Posterior vena cava (tissue), 2 donors: ENCODE measurements around the gene RAC3. TPM values are rescaled to one million over a fixed set of nuclear protein-coding genes. Genes with fewer than 3 reads are reported as not detected.

Source experiments
- DNase-seq: peaks from one replicate; pipeline ENCODE4 v3.0.0-alpha.2; 2020; ENCODE audit warnings: low spot score
- intact Hi-C, 2 donors: fragments of 100-400 bp; cut with DNase I; formaldehyde crosslinking; loops; one replicate each; pipeline versions ENCODE4 v1.14.1 to v1.14.2; 2022 to 2023
- total RNA-seq, 2 donors: library from RNA; stranded (reverse); fragmentation: NEBNext Ultra II Directional; extraction: Animal tissue kit (Norgen Biotek cat#: 25700); gene quantifications; one replicate each; pipeline ENCODE4 v1.2.1, GENCODE V29; 2021
- donor health status: DM: yes; HTN: yes; CAD: no.
- donor health status: DM: yes; HTN: yes; CAD: no.

Gene RAC3
- total RNA-seq, 2 donors from 2014 or later = 1.0 to 1.3 TPM

DNA sequence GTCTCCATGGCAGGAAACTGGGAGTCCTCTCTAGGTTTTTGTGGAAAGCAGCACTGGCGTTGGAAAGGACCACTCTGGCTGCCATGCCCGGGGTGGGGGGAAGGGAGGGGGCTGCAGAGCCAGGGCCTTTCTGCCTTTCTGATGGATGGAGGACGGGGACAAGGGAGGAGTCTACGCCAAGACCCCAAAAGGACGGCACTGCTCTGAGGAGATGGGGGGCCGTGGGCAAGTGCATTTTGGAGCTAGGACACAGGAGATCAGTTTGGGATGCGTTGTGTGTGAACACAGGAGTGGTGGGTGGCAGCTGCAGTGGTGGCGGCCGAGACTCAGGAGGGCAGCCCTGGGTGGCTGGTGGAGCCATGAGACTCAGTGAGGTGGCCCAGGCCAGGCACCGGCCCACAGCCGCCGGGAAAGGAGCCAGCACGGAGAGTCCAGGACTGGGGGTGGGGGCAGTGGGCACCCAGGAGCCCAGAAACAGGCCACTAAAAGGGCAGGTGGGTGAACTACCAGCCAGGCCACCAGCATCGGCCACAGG is 10.8 kb upstream of the RAC3 start:
- no peak for DNase-seq
- intact Hi-C loops = loop anchor here (1.0 to 2.0 kb wide), 2 partner anchors 60 to 62 kb away; no protein-coding TSS in a partner anchor

DNA sequence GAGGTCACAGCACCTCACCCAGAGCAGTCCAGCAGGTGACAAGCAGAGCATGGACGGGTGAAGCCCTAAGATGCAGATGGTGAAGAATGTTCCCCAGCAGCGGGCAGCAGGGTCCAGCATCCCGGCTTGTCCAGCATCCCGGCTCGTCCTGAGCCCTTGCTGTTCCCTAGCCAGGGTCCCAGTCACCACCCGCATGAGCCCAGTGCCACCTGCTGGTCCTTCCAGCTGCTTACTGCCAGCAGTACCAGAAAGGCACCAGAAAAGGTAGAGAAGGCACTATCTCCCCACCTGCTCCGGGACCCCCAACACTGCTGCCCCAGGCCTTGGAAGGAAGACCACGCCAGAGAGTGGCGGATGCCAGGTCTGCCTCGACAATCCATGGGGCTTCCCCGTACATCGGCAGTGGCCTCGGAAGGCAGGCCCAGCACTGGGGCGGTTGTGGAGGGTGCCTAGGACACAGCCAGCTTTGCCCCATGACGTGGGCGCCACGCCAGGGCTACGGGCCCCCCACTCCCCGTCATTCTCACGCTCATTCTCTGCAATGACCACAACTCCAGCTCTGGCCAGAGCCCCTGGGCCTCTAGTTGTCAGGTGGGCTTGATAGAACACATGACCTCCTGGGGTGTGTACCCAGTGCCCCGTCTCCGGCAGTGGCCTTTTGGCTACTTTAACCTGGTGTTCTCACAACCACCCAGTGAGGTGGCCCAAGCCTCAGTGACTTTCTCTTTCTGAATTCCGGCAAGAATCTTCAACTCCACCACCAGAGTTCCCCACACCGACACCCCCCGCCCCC is 10.2 kb upstream of the RAC3 start:
- intact Hi-C loops = loop anchor here in 1 of 2 donors (2.0 kb wide), 1 partner anchor 63 kb away; no protein-coding TSS in a partner anchor
- no peak for DNase-seq

DNA sequence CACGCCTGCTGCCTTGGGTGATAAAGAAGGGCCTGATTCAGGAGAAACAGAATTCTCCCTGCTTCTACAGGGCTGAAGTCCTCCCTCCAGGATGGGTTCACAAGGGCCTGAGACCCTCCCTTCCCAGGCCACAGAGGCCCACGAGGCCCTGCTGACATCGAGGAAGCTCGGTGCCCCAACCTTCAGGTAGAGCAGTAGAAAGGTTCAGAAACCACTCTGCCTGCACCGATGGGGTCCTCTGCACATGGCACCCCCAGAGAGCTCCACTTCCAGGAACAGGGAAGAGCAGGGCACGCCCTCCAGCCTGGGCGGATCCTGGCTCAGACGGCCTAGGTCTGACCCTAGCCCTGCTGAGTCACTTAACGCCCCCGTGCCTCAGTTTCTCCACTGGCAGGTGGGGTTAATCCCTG is 9.6 kb upstream of the RAC3 start:
- DNase-seq = no peak
- intact Hi-C loops = loop anchor here in 1 of 2 donors (2.0 kb wide), 1 partner anchor 63 kb away; no protein-coding TSS in a partner anchor

DNA sequence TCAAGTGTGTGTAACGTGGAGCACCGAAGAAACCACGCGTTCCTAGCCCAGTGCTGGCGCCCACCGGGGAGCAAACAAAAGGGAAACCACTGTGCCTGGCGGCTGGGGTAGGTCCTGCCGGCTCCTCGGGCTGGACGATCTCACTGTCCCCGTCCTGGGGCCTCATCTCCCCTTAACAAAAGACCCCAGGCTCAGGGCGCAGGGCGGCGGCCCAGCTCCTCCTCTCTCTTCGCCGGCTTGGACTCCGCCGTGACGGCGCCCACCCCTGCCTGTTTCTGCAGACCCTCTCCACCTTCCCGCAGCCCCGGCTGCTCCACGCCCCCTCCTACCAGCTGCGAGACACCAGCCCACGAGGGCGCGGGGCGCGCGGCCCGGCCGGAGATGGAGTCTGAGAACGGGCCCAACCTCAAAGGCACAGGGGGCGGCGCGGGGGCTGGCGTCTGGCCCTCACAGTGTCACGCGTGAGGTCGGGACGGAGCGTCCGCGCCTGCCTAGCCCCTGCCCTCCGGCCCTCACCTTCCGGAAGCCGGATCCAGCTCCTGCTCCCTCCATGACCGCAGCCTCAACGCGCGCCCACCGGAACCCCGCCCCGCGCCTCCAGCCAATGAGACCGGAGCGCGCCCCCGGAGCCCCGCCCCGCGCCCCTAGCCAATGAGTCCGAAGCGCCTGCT is 9.0 kb upstream of the RAC3 start, which contains the start of gene CENPX:
Gene CENPX, minus strand, starts transcription at position 569 of the 671 bp plus-strand sequence. Its CDS starts 17 bp downstream, at position 552.
- intact Hi-C loops = no loop called here
- no peak for DNase-seq

DNA sequence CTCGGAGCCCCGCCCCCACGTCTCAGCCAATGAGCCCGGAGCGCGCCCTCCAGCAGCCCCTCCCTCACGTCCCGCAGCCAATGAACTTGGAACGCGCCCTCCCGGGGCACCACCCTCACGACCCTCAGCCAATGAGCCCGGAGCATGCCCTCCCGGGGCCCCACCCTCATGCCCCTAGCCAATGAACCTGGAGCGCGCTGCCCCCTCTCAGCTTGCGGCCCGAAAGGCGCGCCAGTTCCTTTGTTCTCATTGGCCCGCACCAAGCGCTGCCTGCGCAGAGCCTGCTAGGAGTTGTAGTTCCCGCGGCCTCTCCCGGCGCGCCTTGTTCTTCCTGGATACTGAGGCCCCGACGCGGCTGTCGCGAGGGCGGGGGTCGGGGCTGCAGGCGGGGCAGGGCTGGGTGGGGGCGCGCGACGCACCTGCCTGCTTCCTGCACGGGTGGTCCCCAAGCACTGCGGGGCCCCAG is 8.5 kb upstream of the RAC3 start, which contains the start of gene LRRC45:
Gene LRRC45, plus strand, starts transcription at position 325 of the 466 bp plus-strand sequence. CDS start 339 bp downstream, outside the sequence.
- intact Hi-C loops = no loop called here
- DNase-seq = peak; percentile 100

DNA sequence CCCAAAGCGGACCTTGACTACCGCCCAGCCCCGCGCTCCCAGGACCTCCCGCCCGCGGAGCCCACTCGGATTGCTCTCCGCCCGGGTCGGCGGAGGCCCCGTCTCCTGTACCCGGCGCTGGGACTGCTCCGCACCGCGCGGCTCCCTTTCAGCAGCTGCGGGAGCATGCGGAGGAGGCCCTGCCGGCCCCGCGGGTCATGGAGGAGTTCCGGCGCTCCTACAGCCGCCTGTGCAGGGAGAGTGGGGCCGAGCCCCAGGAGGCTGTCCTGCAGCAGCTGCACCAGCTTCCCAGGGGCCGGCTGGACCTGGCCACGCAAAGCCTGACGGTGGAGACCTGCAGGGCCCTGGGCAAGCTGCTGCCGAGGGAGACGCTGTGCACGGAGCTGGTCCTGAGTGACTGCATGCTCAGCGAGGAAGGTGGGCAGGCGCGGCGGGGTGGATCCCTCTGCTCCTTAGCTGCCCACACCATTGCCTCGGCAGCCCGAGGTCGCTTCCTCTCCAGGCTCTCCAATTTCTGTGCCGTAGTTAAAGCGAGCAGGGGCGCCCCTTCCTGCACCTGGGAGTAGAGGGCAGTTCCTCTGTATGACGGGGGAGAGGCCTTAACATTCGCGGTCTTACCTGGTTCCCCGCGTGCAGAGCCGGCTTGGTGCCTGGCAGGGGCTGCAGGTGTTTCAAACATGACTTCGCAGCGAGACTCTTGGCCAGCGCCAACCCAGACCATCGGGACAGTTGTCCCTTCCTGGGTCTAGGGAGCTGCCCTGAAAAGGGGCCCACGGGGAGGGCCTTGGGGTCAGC is 7.8 kb upstream of the RAC3 start:
- DNase-seq = no peak
- intact Hi-C loops = no loop called here

DNA sequence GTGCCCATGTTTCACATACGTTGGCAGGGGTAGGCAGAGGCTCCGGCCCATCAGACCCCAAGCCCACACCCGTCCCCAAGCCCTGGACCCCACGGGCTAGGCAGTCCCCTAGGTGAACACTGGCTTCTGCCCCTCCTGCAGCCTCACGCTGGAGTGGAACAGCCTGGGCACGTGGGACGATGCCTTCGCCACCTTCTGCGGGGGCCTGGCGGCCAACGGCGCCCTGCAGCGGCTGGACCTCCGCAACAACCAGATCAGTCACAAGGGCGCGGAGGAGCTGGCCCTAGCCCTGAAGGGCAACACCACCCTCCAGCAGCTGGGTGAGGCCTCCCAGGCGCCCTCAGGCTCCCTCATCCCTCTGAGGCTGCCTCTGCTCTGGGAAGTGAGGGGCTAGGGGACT is 6.6 kb upstream of the RAC3 start:
- intact Hi-C loops = no loop called here

DNA sequence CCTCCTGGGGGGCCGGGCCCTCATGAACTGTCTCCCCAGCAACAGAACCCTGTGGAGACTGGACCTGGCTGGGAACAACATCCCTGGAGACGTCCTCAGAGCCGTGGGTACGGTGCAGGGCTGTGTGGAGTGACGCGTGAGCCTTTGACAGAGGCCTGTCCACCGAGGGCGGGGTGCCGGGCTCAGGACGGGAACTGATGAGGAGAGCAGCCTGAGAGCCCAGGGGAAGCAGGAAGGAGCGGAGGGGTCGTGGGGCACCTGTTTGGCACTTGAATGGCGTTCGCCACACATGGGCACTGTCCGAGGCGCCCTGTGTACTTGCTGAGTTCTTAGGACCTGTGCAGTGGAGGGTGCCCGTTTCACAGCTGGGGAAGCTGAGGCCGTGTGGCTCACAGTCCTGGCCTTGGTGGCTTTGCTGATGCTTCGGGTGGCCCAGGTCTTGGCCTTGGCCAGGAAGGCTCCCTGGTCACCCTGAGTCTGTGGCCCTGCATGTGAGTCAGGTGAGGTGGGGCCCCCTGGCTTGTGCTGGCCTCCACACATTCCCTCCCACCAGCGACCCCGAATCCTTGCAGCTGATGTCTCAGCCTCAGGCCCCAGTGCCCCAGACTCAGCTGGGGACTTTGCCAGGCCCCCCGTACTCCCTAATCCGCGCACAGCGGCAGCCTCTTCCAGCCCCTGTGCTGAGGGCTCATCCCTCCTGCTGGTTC is 5.9 kb upstream of the RAC3 start:
- intact Hi-C loops = no loop called here

More for the DNA sequence above, 6.6 kb upstream of the RAC3 start:
- DNase-seq = no peak

DNA sequence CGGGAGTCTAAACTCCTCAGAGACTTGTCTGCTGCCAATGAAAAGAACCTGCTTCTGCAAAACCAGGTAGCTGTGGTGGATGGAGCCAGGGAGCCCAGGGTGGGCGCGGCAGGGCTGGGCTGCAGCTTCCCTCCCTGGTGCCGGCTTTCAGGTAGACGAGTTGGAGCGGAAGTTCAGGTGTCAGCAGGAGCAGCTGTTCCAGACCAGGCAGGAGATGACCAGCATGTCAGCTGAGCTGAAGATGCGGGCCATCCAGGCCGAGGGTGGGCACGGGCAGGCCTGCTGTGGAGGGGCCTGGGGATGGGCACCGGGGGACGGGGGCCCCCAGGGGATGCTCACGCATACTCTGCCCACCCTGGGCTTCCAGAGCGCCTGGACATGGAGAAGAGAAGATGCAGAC is 3.2 kb upstream of the RAC3 start:
- no peak for DNase-seq
- intact Hi-C loops = no loop called here

More for the DNA sequence above, 5.9 kb upstream of the RAC3 start:
- no peak for DNase-seq

DNA sequence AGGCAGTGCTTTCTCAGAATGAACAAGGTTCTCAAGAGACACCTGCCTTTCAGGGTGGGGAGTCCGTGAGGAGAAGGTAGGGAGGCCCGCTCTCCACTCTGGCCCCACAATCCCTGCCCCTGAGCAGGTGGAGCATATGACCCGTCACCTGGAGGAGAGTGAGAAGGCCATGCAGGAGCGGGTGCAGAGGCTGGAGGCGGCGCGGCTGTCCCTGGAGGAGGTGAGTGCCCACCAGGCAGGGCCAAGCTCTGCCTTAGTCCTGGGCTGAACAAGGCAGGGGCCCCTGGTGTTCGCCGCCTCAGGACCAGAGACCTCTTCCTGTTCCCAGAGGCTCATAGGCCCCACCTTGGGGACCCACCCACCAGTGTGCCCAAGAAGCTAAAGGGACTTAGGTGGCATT is 2.5 kb upstream of the RAC3 start:
- intact Hi-C loops = no loop called here

DNA sequence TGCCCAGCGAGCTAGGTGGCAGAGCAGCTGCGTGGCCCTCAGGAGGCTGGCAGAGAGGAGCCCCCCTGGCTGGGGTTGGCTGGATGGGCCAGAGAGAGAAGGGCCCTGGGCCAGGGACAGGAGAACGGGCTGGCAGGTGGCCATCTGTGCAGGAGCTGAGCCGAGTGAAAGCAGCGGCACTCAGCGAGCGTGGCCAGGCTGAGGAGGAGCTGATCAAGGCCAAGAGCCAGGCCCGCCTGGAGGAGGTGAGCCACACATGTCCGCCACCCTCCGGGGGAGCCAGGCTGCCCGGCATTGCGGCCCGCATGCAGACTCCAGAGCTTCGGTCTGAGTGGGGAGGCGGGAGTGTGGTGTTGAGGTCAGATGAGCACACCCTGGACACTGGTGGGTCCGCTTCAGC is 2.1 kb upstream of the RAC3 start:
- intact Hi-C loops = no loop called here
- DNase-seq = no peak

More for the DNA sequence above, 2.5 kb upstream of the RAC3 start:
- DNase-seq = no peak

DNA sequence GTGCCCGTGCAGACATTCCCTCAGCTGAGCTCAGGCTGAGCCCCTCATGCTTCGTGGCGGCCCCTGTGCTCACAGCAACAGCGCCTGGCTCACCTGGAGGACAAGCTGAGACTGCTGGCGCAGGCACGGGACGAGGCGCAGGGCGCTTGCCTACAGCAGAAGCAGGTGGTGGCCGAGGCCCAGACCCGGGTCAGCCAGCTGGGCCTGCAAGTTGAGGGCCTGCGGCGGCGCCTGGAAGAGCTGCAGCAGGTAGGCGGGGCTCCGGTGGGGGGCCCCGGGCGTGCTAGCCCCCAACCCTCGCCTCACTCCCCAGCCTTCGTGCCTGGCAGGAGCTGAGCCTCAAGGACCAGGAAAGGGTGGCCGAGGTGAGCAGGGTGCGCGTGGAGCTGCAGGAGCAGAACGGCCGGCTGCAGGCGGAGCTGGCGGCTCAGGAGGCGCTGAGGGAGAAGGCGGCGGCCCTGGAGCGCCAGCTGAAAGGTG is 1.4 kb upstream of the RAC3 start:
- no peak for DNase-seq
- intact Hi-C loops = loop anchor here (2.0 to 10.0 kb wide), 3 partner anchors 125 to 295 kb away; no protein-coding TSS in a partner anchor

DNA sequence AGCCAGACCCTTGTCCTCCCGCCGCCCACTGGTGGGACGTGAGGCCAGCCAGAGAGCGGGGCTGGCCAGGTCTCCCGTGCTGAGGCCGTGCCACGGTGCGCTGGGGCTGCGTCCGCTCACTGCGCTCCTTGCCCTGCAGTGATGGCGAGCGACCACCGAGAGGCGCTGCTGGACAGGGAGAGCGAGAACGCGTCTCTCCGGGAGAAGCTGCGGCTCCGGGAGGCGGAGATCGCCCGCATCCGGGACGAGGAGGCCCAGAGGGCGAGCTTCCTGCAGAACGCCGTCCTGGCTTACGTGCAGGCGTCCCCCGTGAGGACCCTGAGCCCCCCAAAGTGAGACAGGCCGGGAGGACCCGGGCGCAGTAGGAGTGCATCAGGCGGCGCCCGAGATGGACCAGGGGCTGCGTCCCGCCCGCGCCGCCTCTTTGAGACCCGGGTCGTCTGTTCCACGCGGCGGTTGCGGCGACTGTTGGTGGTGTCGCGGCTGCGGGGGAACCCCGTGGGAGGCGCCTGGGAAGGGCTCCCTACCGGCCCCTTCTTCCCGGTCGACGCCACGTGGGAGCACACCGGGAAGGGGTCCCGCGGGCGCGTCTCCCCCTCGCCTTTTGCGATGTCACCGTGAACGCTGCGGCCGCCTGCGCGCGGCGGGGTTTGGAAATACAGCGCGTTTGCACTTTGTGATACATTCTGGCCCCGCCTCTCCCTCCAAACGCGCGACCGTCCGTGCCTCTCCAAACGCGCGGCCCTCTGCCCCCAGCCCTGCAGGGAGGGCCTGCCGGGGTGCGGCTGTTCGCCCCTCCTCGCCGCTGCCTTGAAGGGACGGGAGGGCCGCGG is 792 bp upstream of the RAC3 start:
- intact Hi-C loops = loop anchor here (2.0 to 10.0 kb wide), 3 partner anchors 124 to 294 kb away; no protein-coding TSS in a partner anchor
- peak; percentile 96 for DNase-seq

DNA sequence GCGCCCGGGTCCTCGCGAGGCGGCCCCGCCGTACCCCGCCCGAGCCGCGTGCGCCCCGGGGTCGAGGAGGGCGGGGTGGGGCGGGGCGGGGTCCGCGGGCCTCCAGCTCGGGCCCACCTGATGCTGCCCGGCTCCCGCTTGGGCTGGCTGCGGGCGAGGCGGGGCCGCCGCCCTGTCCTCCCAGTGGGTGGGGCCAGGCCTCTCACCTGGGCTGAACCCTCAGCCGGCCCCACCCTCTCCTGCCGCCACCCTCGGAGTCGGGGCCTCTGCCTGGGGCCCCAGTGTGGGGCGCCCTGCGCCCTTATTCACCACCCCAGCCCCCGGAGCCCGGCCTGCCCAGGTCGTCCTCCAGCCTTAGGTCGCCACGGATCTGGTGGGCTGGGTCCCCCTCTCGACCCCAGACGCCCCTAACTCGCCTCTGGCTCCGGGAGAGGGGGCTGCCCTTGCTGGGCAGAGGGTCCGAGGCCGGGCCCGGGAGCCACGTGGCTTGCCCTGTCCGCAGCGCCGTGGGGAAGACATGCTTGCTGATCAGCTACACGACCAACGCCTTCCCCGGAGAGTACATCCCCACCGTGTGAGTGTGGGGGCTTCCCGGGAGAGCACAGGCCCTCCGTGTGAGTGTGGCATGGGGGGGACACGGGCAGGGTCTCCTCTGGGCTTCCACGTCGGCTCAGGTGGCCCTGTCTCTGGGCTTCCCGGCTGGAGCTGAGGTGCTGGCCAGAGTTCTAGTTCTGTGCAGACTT is 578 bp downstream of the RAC3 start:
- no peak for DNase-seq
- intact Hi-C loops = loop anchor here (2.0 to 10.0 kb wide), 3 partner anchors 123 to 293 kb away; no protein-coding TSS in a partner anchor

DNA sequence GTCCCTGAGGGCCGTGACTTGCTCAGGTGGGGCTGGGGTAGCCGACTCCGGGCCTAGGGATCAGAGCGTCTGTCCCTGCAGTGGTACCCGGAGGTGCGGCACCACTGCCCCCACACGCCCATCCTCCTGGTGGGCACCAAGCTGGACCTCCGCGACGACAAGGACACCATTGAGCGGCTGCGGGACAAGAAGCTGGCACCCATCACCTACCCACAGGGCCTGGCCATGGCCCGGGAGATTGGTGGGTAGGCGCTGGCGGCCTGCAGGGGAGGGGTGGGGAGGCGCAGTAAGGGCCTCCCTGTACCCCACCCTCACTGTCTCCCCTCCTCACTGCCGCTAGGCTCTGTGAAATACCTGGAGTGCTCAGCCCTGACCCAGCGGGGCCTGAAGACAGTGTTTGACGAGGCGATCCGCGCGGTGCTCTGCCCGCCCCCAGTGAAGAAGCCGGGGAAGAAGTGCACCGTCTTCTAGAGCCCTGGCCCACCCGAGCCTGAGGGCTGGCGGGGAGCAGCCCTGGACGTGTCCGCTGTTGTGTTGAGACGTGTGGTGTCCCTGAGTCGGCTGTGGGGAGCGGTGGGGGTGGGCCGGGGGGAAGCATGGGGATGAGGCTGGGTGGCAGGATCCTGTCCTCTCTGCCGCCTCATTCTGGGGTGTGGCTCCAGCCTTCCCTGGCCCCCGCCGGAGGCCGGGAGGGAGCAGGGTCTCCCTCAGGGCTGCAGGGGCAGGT is 2.0 kb downstream of the RAC3 start:
- intact Hi-C loops = loop anchor here in 1 of 2 donors (10.0 kb wide), 1 partner anchor 291 kb away; no protein-coding TSS in a partner anchor

More for the DNA sequence above, 2.0 kb downstream of the RAC3 start:
- no peak for DNase-seq
